ENCODE results near the gene DCLK1. TPM values are rescaled to one million over a fixed set of nuclear protein-coding genes. Genes with fewer than 3 reads are reported as not detected.

The DCLK1 gene
- total RNA-seq, 1 donor from 2014 or later: not detected

DNA sequence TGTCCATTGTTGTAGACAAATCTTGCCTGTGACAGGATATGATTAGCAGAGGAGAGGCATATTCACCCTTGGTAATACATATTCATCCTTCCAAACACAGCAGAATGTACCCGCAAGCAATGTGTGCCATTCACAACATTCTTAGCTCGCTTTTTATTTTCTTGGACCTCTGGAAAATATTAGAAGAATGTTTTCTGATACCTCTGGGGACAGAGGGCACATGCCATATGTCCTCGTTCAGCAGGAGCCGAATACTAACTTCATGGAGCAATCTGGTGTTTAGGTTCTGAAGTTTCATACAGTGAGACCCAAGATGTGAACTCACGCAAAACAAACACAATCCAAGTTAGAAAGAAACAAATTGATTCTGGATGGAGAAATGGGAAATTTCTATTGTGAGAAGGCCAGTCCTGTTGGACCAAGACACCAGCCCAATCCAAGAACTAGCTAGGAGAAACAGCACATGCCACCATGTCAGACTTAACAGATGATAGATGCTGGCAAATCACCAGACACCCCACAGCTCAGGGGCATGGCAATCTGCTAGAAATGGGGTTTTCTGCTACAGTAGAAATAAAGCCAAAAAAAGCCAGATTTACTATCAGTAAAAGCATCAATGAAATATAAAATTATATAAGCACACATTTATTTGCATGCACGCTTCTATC is 297.4 kb downstream of the DCLK1 start:
- intact Hi-C loops (cut with micrococcal nuclease): no loop called here

- intact Hi-C loops (cut with micrococcal nuclease): no loop called here
These were observed 298.2 kb downstream of the DCLK1 start for GRCh38 chr13:35833031-35833430.

- intact Hi-C loops (cut with micrococcal nuclease): no loop called here
These were observed 298.6 kb downstream of the DCLK1 start for GRCh38 chr13:35832551-35832950.

DNA sequence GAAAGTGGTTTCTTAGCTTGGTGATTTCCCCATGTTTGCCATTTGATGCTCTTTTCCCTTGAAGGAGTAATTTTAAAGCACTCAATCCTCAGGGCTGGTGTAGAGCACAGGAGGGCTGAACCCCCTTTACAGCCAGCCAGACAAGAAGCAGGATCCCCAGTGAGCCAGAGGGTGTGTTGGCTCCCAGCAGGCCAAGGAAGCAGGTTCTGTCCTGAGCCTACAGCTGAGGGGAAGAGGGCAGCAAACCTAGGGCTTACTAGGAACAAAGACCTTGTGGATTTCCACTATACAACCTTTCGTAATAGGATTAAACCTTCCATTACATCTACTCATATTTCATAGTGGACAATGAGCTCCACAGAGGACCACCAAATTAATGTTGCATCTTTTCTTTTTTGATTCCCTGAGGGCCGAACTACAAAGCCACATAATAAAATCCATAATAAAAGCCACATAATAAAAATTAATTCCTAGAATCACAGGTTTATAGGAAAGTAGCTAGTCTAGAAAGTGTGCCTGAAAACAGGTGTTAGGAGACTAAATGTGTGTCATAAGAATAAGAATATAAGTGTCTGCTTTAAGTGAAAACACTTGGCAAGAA is 300.2 kb downstream of the DCLK1 start:
- intact Hi-C loops (cut with micrococcal nuclease): no loop called here

GRCh38 chr13:35826626-35827254 is 304.4 kb downstream of the DCLK1 start:
- intact Hi-C loops (cut with micrococcal nuclease): no loop called here

DNA sequence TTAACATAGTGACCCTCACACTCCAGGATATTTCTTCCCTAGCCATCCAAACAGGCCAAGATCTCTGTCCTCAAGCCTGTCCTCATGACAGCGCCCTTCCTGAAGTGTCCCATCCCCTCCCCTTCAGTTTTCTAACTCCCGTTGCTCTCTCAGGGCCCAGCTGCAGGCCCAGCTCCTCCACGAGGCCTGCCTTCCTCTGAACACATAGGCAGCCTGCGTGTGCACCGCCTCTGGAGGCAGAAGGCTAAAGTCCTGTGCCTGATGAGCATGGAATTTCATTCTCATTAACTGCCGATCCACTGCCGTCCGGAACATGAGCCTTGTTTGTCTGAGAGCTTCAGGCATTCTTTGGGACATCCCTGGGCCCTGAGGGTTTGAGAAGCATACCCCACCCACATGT is 306.4 kb downstream of the DCLK1 start:
- intact Hi-C loops (cut with micrococcal nuclease): no loop called here

GRCh38 chr13:35824395-35824794 is 306.8 kb downstream of the DCLK1 start:
- intact Hi-C loops (cut with micrococcal nuclease): no loop called here

- intact Hi-C loops (cut with micrococcal nuclease): no loop called here
These were observed 308.5 kb downstream of the DCLK1 start for GRCh38 chr13:35822666-35823065.

- intact Hi-C loops (cut with micrococcal nuclease): no loop called here
These were observed 312.5 kb downstream of the DCLK1 start for GRCh38 chr13:35818633-35819067.

DNA sequence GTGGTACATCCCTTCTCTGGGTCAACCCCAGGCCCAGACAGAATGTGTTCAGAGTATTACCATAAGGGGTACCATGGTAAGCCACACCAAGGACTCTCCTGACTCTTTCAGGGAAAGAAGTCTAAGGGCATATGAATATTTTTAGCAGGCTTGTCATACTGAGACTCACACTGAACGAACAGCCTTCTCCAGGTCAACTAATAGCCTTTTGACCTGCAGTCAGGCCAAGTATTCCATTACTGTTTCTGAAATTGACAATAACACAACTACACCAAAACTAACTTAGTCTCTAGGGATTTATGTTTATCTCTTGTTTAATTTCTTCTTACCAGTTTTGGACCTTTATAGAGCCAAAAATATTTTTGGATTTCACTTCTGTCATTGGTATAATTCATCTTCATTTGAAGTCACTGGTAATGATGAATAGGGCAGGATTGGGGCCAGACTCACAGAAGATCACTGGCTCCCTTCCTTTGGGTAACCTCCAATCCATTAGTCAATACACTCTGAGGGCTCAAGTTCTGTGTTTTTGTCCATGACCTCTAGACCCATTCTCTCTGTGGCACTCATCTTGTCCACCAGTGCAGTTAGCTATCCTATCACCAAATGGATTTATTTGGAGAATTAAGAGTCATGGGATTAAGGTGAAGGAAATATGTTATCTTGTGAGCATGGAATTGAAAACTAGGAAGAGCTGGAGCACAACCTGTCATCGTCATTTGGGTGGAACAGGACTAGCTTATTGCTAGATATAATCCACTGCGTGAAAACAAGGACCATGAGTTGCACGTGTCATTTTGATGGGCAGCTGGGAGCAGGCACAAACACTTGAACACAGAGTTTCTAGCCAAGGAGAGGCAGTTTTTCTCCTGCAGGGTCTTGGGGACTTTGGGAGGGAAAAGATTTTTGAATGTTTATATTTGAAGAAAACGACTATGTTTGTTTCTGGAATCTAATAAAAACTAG is 313.3 kb downstream of the DCLK1 start:
- intact Hi-C loops (cut with micrococcal nuclease): no loop called here

GRCh38 chr13:35814605-35815011 is 316.6 kb downstream of the DCLK1 start:
- intact Hi-C loops (cut with micrococcal nuclease): no loop called here

GRCh38 chr13:35812736-35813135 is 318.4 kb downstream of the DCLK1 start:
- intact Hi-C loops (cut with micrococcal nuclease): no loop called here

DNA sequence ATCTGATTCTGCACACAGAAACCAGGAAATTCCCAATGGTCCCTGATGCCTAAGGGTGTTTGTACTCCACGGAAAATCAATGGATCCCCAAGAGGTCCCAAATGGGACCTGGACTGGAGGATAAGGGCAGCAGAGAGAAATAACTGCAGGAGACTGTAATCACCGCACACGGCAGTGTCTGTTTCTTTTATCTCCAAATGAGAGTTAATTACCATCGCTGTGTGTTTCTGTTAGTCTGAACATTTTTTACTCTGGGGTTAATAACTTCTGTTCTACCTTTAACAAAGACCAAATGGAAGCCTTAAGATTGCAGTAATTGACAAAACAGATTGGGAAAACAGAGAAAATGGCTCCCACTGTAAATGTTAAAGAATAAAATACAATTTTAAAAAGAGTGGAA is 320.9 kb downstream of the DCLK1 start:
- intact Hi-C loops (cut with micrococcal nuclease): no loop called here

DNA sequence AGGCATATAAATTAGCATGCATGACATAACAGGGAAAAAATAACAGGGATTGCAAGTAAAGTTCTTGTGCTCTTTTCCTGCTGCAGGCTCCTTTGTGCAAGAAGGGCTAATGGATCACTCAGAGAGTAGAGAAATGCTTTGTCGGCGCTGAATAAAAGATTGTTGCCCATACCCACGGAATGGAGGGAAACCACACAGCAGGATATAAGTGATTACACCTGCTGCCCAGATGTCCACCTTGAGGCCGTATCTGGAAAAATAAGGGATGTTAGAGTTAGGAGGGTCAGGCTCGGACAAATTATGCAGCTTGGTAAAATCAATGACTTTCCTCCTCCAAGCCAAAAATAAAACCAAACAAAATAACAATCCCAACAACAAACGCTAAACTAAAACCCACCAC is 322.3 kb downstream of the DCLK1 start:
- intact Hi-C loops (cut with micrococcal nuclease): no loop called here

GRCh38 chr13:35804901-35805300 is 326.3 kb downstream of the DCLK1 start:
- intact Hi-C loops (cut with micrococcal nuclease): no loop called here

- intact Hi-C loops (cut with micrococcal nuclease): no loop called here
These were observed 333.2 kb downstream of the DCLK1 start for GRCh38 chr13:35797991-35798390.

- intact Hi-C loops (cut with micrococcal nuclease): no loop called here
These were observed 333.9 kb downstream of the DCLK1 start for GRCh38 chr13:35797244-35797643.

- intact Hi-C loops (cut with micrococcal nuclease): no loop called here
These were observed 334.6 kb downstream of the DCLK1 start for GRCh38 chr13:35796623-35797022.

DNA sequence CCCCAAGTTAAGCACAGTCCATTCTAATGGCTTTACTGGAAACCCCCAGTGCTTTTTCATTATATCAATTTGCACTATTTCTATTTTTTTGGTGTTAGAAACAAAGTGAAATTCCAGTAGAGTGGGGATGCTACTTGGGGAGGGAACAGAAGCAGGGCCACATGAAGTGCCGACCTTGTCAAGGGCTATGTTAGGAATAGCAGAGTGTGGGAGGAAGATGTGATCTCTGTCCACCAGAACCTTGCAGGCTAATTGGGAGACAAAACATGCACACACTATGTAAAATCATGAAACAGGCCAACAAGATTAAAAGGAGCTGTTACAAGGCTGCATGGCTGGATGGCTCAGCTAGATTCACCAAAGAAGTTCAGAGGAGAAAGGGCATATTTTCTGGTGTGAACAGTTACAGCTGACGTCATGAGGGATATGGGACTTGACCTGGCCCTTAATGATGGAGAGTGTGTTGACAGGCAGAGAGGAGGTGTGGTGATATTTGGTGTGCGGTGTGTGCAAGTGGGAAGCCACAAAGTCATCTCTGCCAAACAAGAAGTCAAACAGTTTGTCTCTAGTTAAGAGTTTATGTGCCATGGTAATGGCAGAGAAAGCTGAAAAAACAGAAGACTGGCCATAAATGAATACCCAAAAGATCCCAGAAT is 336.3 kb downstream of the DCLK1 start:
- intact Hi-C loops (cut with micrococcal nuclease): no loop called here

DNA sequence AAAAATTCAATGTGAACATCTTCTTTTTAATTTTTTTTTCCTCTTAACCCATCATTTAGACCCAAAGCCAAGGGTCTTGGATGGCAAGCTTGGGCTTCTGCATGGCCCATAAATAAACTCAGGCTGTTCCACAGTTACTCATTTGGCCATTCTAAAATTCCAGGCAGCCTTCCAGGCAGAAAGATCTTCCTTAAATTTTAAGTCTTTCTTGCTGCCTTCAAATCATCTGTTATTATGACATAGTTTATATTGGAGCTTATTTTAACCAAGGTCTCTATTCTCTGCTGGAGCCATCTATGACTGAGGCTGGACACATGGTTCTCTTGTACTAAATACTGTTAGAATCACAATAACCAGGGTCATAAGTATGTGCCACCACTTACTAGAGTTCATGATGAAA is 337.4 kb downstream of the DCLK1 start:
- intact Hi-C loops (cut with micrococcal nuclease): no loop called here

DNA sequence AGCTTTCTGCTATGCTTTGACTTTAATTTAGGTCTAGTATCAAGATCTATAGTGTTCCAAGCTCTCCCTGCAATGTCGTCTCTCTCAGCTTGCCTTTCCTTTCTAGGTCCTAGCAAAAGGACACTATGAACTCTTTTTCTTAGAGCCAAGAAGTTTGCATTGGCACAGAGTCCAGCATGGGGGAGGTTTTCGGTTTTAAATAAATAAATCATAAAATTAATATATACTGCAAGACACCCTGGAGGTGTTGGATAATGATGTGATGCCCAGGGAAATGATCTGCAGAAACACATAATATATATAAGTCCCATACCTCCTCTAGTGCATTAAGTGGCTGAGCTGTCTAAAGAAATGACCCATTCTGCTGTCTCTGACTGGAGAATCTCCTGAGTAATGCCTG is 338.3 kb downstream of the DCLK1 start:
- intact Hi-C loops (cut with micrococcal nuclease): no loop called here
